ENCODE results near the gene MAGI2.

DNA sequence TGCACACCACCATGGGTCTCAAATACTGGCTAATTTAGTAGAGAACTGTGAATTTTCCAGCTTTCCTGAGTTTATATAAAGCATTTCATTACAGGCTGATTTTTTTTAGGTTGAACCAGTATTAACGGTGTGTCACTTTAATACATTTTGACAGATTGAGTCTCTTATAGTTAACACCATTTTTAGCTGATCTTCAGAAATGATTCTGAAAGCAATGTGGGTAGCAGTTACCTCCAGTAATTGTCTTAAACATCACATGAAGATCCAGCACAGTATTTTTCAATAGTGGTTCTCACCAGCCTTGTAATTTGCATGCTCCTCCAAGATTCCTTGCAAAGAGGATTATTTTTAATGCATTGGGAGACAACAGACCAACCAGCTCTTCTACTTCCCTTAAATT, 961.3 kb downstream of the MAGI2 start:
- TF ChIP-seq EZH2phosphoT487 (IDR thresholded peaks at IDR 0.05; ENCODE audit: borderline replicate concordance) (no peak), SP1 (IDR thresholded peaks at IDR 0.05; ENCODE audit: low read depth) (no peak), POLR2A (IDR thresholded peaks at IDR 0.05; ENCODE audit: borderline replicate concordance, extremely low read depth, insufficient read depth, insufficient read length) (no peak)
- TF ChIP-seq, protein P1, sequence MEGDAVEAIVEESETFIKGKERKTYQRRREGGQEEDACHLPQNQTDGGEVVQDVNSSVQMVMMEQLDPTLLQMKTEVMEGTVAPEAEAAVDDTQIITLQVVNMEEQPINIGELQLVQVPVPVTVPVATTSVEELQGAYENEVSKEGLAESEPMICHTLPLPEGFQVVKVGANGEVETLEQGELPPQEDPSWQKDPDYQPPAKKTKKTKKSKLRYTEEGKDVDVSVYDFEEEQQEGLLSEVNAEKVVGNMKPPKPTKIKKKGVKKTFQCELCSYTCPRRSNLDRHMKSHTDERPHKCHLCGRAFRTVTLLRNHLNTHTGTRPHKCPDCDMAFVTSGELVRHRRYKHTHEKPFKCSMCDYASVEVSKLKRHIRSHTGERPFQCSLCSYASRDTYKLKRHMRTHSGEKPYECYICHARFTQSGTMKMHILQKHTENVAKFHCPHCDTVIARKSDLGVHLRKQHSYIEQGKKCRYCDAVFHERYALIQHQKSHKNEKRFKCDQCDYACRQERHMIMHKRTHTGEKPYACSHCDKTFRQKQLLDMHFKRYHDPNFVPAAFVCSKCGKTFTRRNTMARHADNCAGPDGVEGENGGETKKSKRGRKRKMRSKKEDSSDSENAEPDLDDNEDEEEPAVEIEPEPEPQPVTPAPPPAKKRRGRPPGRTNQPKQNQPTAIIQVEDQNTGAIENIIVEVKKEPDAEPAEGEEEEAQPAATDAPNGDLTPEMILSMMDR (IDR thresholded peaks at IDR 0.05 in 2 of 3, conservative IDR thresholded peaks at IDR 0.05 in 1 of 3; ENCODE audit: borderline replicate concordance in 1 of 3, insufficient read depth in 1 of 3, low read depth in 2 of 3, low read length in 2 of 3): no peak
- TF ChIP-seq, protein P2, sequence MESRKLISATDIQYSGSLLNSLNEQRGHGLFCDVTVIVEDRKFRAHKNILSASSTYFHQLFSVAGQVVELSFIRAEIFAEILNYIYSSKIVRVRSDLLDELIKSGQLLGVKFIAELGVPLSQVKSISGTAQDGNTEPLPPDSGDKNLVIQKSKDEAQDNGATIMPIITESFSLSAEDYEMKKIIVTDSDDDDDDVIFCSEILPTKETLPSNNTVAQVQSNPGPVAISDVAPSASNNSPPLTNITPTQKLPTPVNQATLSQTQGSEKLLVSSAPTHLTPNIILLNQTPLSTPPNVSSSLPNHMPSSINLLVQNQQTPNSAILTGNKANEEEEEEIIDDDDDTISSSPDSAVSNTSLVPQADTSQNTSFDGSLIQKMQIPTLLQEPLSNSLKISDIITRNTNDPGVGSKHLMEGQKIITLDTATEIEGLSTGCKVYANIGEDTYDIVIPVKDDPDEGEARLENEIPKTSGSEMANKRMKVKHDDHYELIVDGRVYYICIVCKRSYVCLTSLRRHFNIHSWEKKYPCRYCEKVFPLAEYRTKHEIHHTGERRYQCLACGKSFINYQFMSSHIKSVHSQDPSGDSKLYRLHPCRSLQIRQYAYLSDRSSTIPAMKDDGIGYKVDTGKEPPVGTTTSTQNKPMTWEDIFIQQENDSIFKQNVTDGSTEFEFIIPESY (IDR thresholded peaks at IDR 0.05; ENCODE audit: extremely low read depth, insufficient replicate concordance, low read length): no peak
